GM21576 (cell line): ENCODE measurements around the gene TMUB1.
A peak's percentile ranks its signal among the peaks of the same experiment; 100 is the strongest.

Experiments used
- ATAC-seq: cut with Tn5 transposase; IDR thresholded peaks from one replicate; pipeline ENCODE4 v1.9.1; 2021; ENCODE audit warnings: mild to moderate bottlenecking, moderate library complexity; ENCODE audit not compliant: unreplicated experiment

Gene TMUB1

GRCh38 chr7:151083071-151083823 lies at the start of gene TMUB1:
TMUB1 (minus strand) TSS chr7:151083493; CDS start chr7:151082563, 930 bp downstream.
- ATAC-seq = peak; percentile 40

GRCh38 chr7:151132461-151133205 lies 49.3 kb upstream of the TMUB1 start:
- no peak for ATAC-seq

GRCh38 chr7:151131592-151132293 lies 48.5 kb upstream of the TMUB1 start:
- no peak for ATAC-seq

DNA sequence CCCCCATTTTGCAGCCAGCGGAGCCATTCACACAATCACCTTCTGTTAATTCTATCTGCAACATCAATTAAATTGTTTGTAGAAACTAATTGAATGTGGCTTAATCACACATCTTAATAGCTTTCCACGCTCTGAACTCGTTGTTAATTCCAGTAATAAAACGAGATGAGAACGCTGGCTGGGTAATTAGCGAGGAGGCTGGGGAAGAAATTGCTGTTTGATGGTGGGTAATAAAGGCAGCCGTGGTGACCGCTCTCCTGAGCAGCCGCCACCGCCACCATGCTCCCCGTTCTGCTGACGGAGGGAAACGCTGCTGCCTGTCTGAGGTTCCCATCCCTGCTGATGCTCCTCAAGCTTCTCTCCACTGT lies 47.9 kb upstream of the TMUB1 start:
- ATAC-seq = no peak

- no peak for ATAC-seq
Observed at GRCh38 chr7:151130741-151131157, 47.5 kb upstream of the TMUB1 start.

DNA sequence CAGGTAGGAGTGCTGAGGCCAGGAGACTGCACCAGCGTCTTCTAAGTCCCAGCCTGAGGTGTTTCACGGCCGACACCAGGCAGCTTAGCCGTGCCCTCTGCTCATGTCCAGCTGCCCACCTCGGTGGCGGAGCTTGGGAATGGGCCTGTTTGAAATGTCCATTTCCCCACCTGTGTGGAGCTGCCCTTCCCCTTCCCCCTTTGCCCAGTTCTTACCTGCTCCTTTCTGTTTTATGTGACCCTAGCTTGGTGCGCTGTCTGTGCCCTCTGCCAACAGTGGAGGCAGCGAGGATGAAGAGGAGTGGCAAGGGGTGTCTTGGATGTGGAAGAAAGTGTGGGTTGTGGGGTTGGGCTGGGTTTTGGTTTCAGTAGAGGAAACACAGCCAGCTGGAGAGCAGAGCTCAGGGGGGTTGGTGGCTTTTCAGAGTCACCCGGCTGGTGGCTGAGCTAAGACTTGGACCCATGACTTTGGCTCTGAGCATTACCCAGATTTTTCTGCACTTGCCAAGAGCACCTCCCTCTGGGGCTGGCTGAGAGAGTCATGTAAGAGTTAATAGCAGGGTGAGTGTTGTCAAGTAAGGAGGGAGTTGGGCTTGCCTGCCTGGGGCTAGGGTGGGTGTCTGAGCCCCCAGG lies 46.8 kb upstream of the TMUB1 start:
- no peak for ATAC-seq

GRCh38 chr7:151129117-151129959 lies 46.0 kb upstream of the TMUB1 start:
- ATAC-seq = no peak

DNA sequence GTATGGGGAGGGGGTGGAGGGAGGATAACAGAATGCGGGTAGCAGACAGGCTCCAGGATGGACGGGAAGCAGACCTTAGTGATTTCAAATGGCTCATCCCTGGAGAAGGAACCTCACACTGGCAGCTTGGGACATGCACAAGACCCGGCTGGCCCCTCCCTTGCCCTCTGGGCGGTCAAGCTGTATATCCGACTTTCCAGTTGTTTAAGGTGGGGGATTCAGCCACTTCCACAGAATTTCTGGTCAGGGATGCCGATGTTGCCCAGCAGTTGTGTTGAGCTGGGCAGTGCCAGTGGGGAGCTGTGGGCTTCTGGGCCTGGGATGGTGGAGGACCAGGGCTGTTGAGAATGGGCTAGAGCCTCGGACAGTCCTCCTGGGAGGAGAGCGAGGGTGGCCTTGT lies 45.4 kb upstream of the TMUB1 start:
- no peak for ATAC-seq

DNA sequence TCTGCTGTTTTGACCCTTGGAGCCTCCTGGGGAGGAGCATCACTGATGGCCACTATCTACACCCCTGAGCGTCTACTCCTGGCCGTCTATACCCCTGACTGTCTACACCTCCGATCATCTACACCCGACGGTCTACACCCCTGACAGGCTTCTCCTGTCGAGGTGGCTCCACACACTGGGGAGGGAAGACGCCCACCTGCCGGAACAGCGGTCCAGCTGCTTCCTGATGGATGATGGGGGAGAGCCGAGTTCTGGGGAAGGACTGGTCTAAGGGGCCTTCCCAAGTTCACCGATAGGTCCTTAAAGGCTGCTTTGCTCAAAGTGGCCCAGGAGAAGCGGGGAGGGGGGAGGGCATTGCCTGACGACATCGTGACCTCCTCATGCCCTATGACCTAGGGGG lies 44.9 kb upstream of the TMUB1 start:
- no peak for ATAC-seq

- no peak for ATAC-seq
Observed at GRCh38 chr7:151126491-151127137, 43.3 kb upstream of the TMUB1 start.

GRCh38 chr7:151125846-151126481 lies 42.7 kb upstream of the TMUB1 start:
- no peak for ATAC-seq

DNA sequence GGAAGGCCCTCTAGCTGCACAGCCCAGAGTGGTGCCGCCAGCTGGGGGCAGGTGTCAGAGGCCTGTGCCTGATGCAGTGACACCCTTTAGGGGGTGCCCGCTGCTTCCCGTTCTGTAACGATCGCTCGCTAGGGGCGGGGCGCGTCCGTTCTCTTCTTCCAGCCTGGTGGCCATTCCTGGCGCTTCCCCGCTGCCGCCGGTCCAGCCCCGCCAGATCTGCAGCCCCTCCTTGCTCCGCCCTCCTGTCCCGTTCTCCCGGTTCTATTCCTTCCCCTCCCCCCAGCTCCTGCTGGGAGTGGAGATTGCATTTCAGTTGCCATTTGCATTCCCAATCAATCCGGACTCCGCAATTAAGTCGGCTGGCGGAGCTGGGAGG lies 42.2 kb upstream of the TMUB1 start:
- no peak for ATAC-seq

DNA sequence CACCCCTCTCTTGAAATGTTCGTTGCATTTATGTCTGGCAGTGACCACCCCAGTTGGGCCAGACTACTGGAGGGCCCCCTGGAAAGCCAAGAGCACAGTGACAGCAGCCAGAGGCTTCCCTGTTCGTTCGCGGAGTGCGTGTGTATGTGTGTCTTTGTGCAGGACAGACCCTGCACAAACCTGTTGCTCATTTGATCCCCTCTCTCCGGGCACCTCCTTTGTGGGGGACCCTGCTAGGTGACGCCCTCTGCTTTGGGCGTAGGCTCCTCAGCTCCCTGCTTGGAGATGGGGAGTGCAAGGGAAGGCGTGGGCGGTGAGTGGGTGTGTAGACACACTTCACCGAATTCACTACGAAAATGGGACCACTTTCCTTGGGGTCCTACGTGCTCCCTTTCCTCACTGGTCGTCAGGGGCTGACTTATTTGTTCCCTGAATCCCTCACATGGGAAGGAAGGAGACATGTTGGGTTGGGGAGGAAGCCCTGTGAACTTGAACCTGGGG lies 41.7 kb upstream of the TMUB1 start:
- no peak for ATAC-seq

DNA sequence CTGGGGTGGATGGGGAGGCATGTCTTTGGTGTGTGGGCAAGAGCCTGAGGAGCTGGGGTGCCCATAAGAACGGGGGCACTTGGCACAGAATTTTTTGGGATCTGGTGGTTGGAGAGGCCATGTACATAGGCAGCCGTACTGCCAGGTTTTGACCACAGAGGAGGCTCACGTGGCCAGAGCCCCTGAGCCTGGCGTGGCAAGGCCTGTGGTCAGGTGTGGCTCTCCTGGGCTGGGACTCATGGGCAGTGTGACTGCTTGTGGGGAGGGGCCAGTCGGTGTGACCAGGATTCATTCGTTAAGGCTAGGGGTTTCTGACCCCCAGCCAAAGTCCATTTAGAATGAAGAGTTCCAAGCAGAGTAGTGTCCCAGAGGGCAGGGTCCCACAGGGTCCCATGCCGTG lies 41.2 kb upstream of the TMUB1 start:
- ATAC-seq = no peak

GRCh38 chr7:151123822-151124464 lies 40.6 kb upstream of the TMUB1 start:
- peak; percentile 86 for ATAC-seq

DNA sequence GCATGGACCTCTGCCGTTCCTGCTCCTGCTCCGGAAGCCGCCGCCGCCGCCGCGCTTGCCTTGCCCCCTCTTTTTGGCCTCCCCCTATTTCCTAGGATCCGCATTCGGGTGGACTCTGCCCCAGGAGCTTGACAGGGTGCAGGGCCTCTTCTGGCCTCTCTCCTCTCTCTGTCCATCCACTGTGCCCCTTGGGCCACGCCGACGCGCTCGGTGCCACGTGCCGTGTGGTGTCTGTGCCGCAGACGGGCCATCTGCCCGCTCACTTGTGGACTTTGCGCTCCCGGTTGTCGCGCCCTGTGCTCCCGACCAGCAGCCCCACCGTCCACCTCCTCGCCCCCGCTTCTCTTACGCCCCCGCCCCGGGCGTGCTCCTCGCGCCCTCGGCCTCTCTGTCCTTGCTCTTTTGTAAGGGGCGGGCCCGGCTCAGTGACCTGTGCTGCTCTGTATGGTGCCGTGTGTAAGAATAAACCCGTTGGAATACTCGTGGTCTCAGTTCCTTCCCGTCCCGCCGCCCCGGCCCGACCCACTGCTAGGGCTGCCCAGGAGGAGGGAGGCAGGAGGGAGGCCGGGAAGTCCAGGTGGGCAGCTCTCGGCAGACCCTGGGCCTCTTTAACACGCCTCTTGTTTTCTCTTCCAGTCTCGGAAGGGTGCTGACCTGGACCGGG lies 40.0 kb upstream of the TMUB1 start:
- no peak for ATAC-seq

- no peak for ATAC-seq
Observed at GRCh38 chr7:151122796-151123157, 39.5 kb upstream of the TMUB1 start.

DNA sequence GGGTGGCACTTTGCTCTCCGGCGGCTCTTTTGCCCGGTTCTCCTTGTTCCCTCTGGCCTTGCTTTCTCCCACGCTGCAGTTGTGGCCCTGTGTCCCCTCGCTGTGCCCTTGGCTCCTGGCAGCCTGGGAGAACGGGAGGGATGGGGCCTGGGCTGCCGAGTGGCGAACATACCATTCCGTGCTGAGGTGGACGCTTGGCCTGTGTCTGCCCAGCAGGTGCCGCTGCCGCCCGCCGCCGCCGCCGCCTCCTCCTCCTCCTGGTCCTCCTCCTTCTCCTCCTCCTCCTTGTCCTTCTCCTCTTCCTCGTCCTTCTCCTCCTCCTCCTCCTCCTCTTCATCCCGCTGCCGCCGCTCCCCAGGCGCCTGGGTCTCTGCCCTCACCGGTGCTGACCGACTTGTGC lies 39.0 kb upstream of the TMUB1 start:
- no peak for ATAC-seq
